Right hindlimb (tissue), 1 donor: ENCODE data around the gene SLC35G4.
"Not testable (repeated sequence)": the region's sequence is repeated elsewhere in the genome, so short reads cannot be mapped to it uniquely, and the experiment has no call there.

Source experiments
- DNase-seq: peaks from one replicate; pipeline ENCODE4 v3.0.0-alpha.2; 2018

Gene SLC35G4

GRCh38 chr18:11609488-11609887, at the start of gene SLC35G4:
Gene SLC35G4 (plus strand): TSS chr18:11609596. CDS start chr18:11609596, 0 bp downstream.
- DNase-seq = not testable (repeated sequence)

GRCh38 chr18:11561293-11561692, 48.1 kb upstream of the SLC35G4 start:
- no peak for DNase-seq

- DNase-seq = no peak
Measured at GRCh38 chr18:11565716-11566115, 43.7 kb upstream of the SLC35G4 start.

GRCh38 chr18:11566236-11566965, 43.0 kb upstream of the SLC35G4 start:
- DNase-seq = no peak

- DNase-seq = no peak
Measured at GRCh38 chr18:11567396-11567795, 42.0 kb upstream of the SLC35G4 start.

GRCh38 chr18:11570073-11570588, 39.3 kb upstream of the SLC35G4 start:
- no peak for DNase-seq

- no peak for DNase-seq
Measured at GRCh38 chr18:11570769-11571412, 38.5 kb upstream of the SLC35G4 start.

GRCh38 chr18:11572201-11572600, 37.2 kb upstream of the SLC35G4 start:
- DNase-seq = no peak

GRCh38 chr18:11574545-11574944, 34.9 kb upstream of the SLC35G4 start:
- DNase-seq = no peak

GRCh38 chr18:11577271-11578112, 31.9 kb upstream of the SLC35G4 start:
- DNase-seq = no peak

- DNase-seq = no peak
Measured at GRCh38 chr18:11578799-11579198, 30.6 kb upstream of the SLC35G4 start.

- DNase-seq = no peak
Measured at GRCh38 chr18:11579916-11580315, 29.5 kb upstream of the SLC35G4 start.

GRCh38 chr18:11581286-11581685, 28.1 kb upstream of the SLC35G4 start:
- DNase-seq = no peak

GRCh38 chr18:11585596-11585995, 23.8 kb upstream of the SLC35G4 start:
- DNase-seq = no peak

- DNase-seq = no peak
Measured at GRCh38 chr18:11586896-11587295, 22.5 kb upstream of the SLC35G4 start.

- DNase-seq = no peak
Measured at GRCh38 chr18:11587432-11587831, 22.0 kb upstream of the SLC35G4 start.

- no peak for DNase-seq
Measured at GRCh38 chr18:11587846-11588245, 21.6 kb upstream of the SLC35G4 start.

- no peak for DNase-seq
Measured at GRCh38 chr18:11591957-11592356, 17.4 kb upstream of the SLC35G4 start.

- no peak for DNase-seq
Measured at GRCh38 chr18:11600321-11600720, 9.1 kb upstream of the SLC35G4 start.

- DNase-seq = no peak
Measured at GRCh38 chr18:11607906-11608305, 1.5 kb upstream of the SLC35G4 start.

- not testable (repeated sequence) for DNase-seq
Measured at GRCh38 chr18:11608618-11609017, 778 bp upstream of the SLC35G4 start.

GRCh38 chr18:11613073-11613472, 3.7 kb downstream of the SLC35G4 start:
- not testable (repeated sequence) for DNase-seq

- DNase-seq = not testable (repeated sequence)
Measured at GRCh38 chr18:11613611-11614010, 4.2 kb downstream of the SLC35G4 start.
